C1 segment of cervical spinal cord (tissue), 14 donors: Measurements from ENCODE around the gene ZPLD1.

Experiments
- DNase-seq, 14 donors: peaks; one replicate each; lab custom pipeline; 2025; lab: John Stamatoyannopoulos, UW

ZPLD1 gene

DNA sequence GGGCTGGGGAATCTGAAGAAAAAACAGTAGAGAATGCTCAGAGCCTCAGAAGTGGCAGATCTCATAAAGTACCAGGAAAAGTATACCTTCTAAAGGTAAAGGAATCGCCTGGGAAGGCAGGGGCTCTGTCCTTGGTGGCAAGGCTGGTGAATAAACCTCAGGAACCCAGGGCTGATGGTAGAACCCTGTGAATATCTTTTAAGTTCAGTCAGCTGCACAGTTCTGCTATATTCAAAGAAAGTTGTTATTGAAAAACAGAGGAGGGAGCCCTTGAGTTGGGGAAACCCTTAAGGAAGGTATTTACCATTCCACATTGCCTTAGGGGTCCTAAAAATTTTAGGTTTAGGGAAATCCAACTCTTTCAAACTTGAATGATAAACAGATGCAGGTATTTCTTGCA, 31.2 kb downstream of the ZPLD1 start:
- DNase-seq: no peak

DNA sequence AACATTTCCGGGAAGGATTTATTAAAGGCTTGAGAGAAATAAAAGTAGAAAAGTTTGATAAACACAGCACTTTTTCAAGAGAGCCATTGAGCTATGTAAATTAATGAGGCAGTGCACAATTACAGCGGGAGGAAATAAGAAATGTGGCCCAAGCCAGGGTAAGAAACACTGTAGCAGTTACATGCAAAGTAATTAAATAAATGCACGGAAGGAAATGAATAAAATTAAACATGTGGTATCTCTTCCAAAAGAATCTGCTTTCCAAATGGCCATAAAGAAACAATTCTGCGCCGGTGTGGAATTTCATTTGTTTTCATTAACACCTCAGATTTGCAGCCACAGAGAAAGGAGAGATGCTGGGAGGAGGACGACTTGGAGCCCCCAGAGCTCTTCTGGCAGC, 35.3 kb downstream of the ZPLD1 start:
- no peak for DNase-seq

DNA sequence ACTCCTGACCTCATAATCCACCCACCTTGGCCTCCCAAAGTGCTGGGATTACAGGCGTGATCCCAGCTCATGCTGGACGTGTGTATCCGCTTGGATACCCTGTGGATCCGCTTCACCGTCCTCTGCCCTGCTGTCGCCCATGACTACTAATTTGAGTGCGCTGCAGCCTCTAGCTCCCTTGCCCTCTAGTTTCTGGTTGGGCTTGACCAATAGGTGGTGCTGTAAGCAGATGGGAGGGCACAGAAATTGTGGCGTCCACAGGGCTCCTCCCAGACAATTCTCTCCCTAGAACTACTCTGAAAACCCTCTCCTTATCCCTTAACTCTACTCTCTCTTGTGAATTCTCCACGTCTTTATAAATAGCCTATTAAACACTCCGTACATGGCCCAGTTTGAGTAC, 36.2 kb downstream of the ZPLD1 start:
- DNase-seq: no peak

DNA sequence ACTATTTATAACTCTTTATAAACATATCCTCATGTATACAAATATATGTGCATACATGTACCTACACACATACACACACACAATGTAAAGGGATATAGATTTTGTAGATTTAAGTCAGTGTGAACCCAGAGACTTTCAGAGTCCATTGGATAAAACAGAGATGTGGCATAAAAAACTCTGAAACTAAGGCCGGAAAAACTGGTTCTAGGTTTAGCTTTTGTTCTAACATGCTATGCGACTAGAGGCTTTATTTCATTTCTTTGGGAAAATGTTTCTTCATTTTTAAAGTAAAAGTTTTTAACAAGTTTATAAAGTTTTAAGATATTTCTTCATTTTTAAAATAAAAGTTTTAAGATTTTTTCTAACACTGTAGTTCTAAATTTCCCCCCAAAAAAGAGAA, 36.7 kb downstream of the ZPLD1 start:
- DNase-seq: no peak

DNA sequence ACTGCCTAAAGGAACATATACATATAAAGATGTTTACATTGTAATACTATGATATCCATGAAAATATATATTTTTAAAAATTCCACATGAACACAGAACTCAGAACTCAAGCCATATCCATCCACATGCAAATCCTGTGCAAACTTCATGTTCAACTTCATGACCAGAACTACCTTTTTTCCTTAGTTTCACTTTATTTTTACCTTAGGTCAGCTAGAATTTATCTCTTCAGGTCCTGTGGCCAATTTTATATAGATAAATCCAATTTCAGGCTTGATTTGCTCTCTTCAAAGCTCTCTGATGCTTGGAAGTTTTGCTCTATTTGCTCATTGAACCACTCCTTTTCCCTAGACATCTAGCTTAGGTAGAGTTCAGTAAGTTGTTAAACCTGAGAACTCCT, 38.8 kb downstream of the ZPLD1 start:
- DNase-seq: no peak

DNA sequence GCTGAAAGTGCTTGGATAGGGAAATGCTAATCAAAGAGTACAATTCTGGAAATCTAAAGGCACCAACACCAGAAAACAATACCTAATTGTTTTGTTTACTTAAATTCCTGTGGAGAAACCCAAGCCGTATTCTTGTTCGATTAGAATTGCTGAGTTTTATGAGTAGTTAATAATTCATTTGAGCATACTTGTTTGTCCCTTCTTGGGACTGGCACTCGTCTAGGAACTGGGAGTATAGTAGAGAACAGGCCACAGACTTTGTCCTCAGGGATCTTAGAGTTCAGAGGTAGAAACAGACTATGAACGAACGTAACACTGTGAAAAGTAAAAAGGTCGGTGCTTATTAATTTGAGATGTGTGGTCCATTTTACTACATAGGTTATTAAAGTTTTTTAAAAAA, 39.4 kb downstream of the ZPLD1 start:
- no peak for DNase-seq

DNA sequence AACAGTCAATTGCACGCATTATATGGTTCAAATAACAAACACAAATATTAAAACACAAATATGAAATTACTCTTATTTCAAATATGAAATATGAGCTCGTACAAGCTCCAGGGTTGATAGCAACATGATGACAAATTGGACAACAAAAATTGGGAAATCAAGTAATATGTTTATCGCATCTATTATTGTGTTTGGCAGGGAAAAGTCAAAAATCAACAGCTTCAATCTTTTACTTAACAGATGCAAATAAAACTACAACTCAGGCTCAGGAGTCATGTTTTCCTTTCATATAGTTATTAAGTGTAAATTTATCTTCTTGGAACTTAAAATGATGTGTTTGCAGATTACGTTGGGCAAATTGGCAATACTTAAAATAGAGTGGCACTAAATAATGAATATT, 41.4 kb downstream of the ZPLD1 start:
- no peak for DNase-seq

DNA sequence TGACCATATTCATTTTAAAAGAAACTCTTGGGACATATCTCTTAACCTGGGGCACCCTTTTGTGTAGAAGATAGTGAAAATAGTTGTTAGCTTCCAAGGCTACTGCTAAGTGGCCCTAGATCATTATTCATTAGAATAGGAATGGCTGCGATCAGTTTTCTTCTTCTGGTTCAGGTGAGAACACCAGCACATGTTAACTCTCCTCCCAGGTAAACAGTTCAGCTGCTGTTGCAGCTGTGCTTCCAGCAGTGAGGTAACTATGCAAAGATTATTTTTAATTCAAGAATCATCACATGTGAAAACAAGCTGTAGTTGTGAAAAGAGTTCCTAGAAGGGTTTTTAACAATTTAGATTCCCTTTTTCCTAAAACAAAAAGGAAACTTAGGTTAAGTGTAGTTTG, 43.3 kb downstream of the ZPLD1 start:
- no peak for DNase-seq

DNA sequence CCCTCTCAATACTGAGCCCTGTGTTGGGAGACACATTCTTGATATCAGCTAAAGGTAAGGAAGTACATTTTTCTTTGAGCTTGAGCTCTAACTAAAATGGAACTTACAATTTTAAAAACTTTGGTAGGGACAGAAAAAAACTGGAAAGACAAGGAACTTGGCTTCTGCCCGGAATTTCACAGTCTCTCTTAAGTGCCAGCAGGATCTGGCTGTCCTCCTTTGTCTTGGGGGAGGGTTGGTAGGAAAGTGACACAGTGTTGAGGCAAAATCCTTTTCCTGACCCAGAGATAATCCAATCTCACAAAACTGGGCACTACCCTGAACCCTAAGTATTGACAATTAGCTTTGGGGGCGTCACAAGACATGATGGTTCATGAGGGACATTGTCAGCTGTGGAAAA, 45.3 kb downstream of the ZPLD1 start:
- DNase-seq: no peak

DNA sequence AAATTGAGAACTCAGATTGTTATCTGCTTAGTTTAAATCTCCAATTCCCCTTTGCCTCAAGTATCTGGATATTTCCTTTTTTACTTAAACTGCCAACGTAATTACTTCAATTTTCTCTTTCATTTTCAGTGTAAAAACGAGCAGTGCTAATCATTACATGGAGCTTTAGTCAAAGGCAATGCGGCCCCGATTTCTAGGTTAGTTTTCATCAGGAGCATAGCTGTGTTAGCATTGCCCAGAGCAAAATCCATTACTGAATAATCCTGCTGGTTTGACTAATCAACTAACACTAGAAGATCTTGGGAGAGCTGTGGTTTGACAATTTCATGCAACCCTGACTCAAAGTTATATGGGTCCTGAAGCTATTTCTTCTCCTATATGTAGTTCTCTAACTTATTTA, 46.2 kb downstream of the ZPLD1 start:
- no peak for DNase-seq

DNA sequence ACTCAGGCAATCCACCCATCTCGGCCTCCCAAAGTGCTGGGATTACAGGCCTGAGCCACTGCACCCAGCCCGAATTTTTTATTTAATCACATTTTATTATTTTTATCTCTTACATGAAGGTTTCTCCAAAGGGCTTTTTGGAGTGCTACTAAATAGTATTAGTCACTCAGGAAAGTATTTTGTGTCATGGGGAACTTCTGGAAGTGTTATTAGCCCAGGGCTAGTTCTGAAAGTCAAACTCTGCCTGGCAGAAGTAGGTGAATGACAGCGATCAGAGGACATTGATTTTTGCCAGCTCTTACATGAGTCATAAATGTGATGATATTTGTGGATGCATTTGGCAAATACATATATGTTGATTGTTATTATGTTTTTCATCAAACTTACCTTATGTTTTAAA, 48.7 kb downstream of the ZPLD1 start:
- DNase-seq: no peak

DNA sequence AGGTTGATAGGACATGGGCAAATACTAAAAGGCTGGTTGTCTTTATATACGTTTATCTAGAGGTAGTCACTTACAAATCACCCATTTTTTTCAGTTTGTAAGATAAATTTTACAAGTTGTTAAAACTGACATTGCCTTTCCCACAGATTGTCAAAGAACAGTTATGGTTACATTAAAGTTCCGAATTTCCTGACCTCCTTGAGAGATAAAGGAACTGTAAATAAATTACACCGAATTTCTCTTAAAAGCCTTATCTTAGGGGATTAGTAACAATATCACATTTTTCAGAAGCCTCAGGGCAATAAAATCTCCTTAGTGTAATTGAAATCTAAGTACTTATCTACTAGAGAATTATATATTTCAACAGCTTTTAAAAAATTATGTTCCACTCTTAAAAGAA, 49.5 kb downstream of the ZPLD1 start:
- DNase-seq: no peak

DNA sequence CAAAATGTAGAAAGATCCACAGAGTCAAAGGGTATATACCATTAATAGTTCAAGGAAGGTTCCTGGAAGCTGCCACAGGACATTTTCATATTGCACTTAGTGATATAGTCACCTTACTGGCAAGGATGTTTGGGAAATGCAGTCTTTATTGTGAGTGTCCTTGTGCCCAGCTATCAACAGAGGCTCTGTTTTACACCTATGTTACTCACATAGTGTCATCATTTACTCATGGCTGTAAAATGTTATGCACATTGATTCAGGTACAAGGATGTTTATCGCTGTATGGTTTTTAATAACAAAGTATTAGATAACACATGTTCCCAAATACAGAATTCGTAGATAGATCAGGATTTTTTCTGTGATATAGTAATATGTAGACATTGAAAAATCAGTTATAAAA, 50.9 kb downstream of the ZPLD1 start:
- no peak for DNase-seq

DNA sequence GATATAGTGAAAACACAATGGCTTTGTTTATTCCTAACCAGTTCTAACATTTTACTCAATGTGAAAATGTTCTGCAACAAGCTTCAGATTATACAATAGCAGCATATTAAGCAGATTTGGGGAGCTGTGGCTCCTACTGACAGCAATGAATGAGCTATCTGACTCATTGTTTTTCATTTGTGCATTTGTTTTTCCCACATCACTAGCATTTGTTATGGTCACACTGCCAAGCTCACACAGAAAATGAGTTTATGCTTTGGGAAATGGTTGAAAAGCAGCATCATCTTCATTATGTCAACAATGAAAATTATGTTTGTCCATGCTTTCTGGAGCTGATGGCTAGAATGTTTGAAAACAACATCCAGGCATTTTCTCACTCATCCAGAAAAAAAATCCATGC, 53.5 kb downstream of the ZPLD1 start:
- no peak for DNase-seq

DNA sequence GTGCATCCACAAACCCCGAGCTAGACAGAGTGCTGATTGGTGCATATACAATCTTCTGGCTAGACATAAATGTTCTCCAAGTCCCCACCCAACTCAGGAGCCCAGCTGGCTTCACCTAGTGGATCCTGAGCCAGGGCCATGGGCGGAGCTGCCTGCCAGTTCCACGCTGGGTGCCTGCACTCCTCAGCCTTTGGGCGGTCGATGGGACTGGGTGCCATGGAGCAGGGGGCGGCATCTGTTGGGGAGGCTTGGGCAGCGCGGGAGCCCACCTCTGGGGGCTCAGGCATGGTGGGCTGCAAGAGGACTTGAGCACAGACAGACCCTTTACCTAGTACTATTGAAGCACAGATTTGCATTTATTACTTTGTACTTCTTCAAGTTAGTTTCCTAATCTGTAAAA, 57.5 kb downstream of the ZPLD1 start:
- no peak for DNase-seq

DNA sequence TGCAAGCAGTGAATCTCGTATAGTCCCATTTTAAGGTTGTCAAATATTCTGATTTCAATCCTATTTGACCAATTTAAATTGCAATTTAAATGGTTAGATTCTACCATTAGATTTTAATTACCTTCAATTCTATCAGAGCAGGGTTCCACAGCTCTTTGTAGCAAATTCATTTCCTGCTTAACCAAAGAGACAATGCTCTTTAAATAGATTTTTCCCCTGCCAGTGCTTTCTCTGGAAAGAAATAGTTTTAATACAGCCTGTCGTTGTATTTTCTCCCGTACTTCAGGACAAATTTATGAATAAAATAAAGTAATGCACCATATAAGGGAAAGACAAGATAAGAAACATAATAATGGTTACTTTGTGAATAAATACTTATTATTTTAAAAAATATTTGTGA, 62.8 kb downstream of the ZPLD1 start:
- no peak for DNase-seq

DNA sequence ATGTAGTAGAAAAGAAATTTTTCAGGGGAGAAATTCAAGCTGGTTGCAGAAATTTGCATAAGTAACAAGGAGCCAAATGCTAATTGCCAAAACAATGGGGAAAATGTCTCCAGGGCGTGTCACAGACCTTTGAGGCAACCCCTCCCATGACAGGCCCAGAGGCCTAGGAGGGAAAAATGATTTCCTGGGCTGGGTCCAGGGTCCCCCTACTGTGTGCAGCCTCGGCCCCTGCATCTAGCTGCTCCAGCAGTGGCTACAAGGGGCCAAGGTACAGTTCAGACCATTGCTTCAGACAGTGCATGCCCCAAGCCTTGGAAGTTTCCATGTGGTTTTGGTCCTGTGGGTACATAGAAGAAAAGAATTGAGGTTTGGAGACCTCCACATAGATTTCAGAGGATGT, 70.7 kb downstream of the ZPLD1 start:
- no peak for DNase-seq

DNA sequence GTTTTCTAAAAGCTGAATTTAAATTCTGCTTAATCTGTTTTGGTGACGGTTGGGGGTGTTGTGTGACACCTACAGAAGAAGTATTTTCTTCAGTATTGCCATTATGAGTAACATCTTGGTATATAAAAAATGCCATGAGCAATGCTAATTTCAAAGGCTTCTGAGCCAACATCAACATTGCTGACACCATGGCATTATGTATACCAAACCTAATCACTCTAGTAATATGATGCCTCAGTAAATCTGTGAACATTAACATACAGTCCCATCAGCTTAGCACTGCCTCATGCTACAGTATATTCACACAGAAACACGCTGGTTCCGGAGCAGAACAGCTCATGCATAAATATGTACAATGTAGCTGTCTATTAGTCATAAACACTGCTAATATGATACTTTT, 75.8 kb downstream of the ZPLD1 start:
- DNase-seq: no peak

DNA sequence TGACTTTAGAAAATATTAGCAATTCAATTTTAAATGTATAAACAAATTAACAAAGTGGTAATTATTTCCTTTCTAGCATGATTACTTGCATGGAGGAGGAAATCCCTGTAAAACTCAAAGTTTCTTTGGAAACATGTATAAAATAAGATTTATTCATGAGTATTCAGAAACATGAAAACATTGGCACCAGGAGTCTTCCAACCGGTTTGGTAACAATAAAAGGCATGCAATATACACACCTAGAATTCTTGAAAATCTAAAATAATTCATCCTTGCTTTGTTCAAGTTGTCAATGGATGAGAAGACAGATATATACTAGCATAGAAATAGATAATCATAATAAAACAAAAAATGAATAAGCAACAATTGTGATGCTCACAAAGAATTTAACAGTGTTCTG, 76.4 kb downstream of the ZPLD1 start:
- DNase-seq: no peak

DNA sequence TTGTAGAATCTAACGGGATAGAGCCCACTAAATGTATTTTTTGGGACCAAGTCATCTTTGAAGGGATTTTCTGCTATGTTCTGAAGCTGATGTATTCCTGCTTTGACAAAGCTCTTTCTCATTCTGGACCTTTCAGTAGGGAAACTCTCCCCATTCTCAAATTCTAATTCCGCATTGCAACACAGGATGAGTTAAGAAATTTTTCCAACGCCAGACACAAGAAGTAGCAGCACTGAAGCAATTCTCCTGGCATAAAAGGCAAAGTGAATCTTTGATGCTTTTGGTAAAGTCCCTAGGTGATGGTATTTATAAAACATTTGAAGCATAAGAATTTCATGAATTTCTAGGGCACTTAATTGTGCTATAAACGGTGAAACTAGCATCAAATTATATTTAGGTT, 76.8 kb downstream of the ZPLD1 start:
- no peak for DNase-seq

DNA sequence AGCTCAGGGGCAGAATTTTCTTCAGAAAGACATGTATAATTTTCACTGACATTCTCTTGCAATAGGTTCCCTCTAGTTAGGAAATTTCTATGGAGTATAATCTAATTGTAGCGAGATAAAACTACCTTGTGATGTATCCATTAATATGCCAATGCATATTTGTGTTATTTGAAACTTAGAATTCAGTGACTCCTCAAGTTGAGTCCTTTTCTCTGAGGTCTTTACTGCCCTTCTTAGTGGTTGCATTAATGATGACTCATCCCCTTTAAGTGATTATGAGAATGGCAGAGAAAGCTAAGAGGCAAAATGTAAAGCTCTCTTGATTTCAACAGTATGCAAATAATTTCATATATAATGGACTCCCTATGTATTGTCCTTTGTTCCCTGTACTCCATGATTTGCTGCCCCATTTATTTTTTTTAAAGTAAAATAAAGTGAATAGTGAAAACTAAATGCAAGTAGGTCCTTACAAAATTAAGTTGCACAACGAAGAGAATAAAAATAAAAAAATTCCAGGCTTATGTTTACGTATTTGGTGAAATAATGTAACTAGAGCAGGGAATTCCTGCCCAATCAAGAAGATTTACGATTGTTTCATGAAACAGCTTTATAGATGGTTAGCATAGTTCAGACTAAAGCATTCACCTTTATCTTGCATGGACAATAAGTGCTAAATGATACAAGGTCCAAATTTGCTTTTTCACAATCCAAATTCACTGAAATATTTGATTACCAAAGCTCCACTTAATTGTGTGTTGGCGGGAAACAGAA, 78.1 kb downstream of the ZPLD1 start:
- DNase-seq: no peak

DNA sequence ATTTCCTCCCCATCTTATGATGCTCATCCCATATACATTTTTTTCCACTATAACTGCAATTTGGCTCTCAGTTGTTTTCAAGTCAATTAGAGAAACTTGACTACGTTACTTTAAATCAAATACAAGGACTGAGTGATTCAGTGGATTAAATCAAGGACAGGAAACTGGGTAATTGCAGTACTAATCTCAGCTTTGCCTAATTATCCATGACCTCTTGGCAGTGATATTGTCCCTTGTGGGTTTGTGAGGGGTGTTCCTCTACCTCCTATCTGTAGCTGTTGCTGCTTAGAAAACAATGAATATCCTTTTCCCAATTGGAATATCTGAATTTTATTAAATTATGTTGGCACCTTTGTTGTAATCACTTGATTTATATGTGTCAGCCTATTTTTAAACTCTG, 79.4 kb downstream of the ZPLD1 start:
- DNase-seq: no peak

DNA sequence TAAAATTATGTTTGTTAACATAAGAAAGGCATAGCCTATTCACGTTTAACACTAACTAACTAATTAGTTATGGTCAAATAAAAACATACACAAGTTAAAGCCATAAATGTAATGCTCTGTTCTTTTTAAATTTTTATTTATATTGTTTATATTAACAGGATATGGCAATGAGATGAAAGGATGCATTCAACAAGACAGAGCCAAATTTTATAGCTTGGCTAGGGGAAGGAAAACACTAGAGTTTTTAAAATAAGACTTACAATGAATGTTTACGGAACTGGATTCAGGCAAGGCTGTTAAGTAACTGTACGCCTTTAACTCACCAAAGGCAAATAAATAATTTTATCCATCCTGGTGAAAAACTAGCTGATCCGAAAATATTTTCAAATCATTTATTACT, 86.4 kb downstream of the ZPLD1 start:
- no peak for DNase-seq

DNA sequence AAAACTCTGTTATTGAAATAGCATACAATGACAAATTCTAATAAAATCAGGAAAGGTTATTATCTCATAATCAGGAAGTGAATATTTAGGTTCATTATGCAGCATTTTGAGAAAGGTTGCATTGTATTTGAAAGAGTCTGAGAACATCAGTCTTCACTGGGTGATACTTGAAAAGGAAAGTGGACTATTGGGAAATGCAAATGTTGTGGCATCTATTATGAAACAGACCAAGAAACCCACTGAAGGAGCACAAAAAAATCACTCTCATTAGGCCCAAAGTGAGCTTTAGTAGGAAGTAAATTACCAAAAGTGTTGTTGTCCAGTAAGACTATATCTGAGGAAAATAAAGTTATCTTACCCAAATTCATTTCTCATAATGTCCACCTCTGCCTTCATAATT, 90.8 kb downstream of the ZPLD1 start:
- no peak for DNase-seq
